ENCODE results near the gene MRPL53. TPM values are rescaled to one million over a fixed set of nuclear protein-coding genes. Genes with fewer than 3 reads are reported as not detected.
A peak's percentile ranks its signal among the peaks of the same experiment; 100 is the strongest.

MRPL53 gene
- total RNA-seq, 4 donors from 2014 or later = 8.8 to 101 (median 45.8) TPM

- no peak for TF ChIP-seq CTCF (IDR thresholded peaks at IDR 0.05)
- TF ChIP-seq POLR2A (IDR thresholded peaks at IDR 0.05) = no peak
- Histone ChIP-seq H3K9me3 (no peaks in the 10 kb centered on the region), H3K4me1 (no peaks in the 10 kb centered on the region), H3K27ac (no peak overlapping the region), H3K36me3 (no peaks in the 10 kb centered on the region), H3K4me3 (no peak overlapping the region), H3K27me3 (no peaks in the 10 kb centered on the region)
- DNase-seq = no peak
- intact Hi-C loops (cut with DNase I; ENCODE audit: low total_unique reads) = no loop called here
Observed at GRCh38 chr2:74429487-74430451, 42.7 kb downstream of the MRPL53 start.

- Histone ChIP-seq H3K27me3 (no peaks in the 10 kb centered on the region), H3K9me3 (no peaks in the 10 kb centered on the region), H3K4me3 (no peak overlapping the region), H3K4me1 (no peaks in the 10 kb centered on the region), H3K27ac (no peak overlapping the region), H3K36me3 (no peaks in the 10 kb centered on the region)
- DNase-seq = no peak
- no peak for TF ChIP-seq POLR2A (IDR thresholded peaks at IDR 0.05)
- no peak for TF ChIP-seq CTCF (IDR thresholded peaks at IDR 0.05)
- intact Hi-C loops (cut with DNase I; ENCODE audit: low total_unique reads) = no loop called here
Observed at GRCh38 chr2:74428675-74429074, 43.8 kb downstream of the MRPL53 start.

GRCh38 chr2:74427551-74427950, 44.9 kb downstream of the MRPL53 start:
- TF ChIP-seq POLR2A (IDR thresholded peaks at IDR 0.05) (no peak), CTCF (IDR thresholded peaks at IDR 0.05) (no peak)
- no peak overlapping the region for H3K4me3 ChIP-seq
- no peaks in the 10 kb centered on the region for H3K4me1 ChIP-seq
- intact Hi-C loops (cut with DNase I; ENCODE audit: low total_unique reads) = no loop called here
- no peaks in the 10 kb centered on the region for H3K9me3 ChIP-seq
- DNase-seq = no peak
- H3K36me3 ChIP-seq = no peaks in the 10 kb centered on the region
- no peaks in the 10 kb centered on the region for H3K27me3 ChIP-seq
- H3K27ac ChIP-seq = no peak overlapping the region

- TF ChIP-seq POLR2A (IDR thresholded peaks at IDR 0.05) = no peak
- no peak for TF ChIP-seq CTCF (IDR thresholded peaks at IDR 0.05)
- no peak overlapping the region for H3K4me3 ChIP-seq
- no peaks in the 10 kb centered on the region for H3K4me1 ChIP-seq
- no peaks in the 10 kb centered on the region for H3K27me3 ChIP-seq
- no peaks in the 10 kb centered on the region for H3K36me3 ChIP-seq
- peak in 1 of 2 donors; percentile 7 for DNase-seq
- no peak overlapping the region for H3K27ac ChIP-seq
- H3K9me3 ChIP-seq = no peaks in the 10 kb centered on the region
- intact Hi-C loops (cut with DNase I; ENCODE audit: low total_unique reads) = no loop called here
Observed at GRCh38 chr2:74426181-74426758, 46.2 kb downstream of the MRPL53 start.

GRCh38 chr2:74425523-74425922, 47.0 kb downstream of the MRPL53 start:
- no peak overlapping the region for H3K27ac ChIP-seq
- TF ChIP-seq POLR2A (IDR thresholded peaks at IDR 0.05) = no peak
- TF ChIP-seq CTCF (IDR thresholded peaks at IDR 0.05) = no peak
- H3K4me1 ChIP-seq = no peaks in the 10 kb centered on the region
- intact Hi-C loops (cut with DNase I; ENCODE audit: low total_unique reads) = no loop called here
- H3K36me3 ChIP-seq = no peaks in the 10 kb centered on the region
- H3K9me3 ChIP-seq = no peaks in the 10 kb centered on the region
- H3K4me3 ChIP-seq = no peak overlapping the region
- peak in 1 of 2 donors; percentile 11 for DNase-seq
- no peaks in the 10 kb centered on the region for H3K27me3 ChIP-seq
